Mammary epithelial cell (primary cell): ENCODE measurements around the gene C1orf198.

Experiments
- EZH2 ChIP-seq: IDR thresholded peaks from 2 replicates; pipeline ENCODE4 v1.6.1; 2012; ENCODE audit warnings: low read length, inconsistent platforms, borderline replicate concordance
- TF ChIP-seq, protein P1 (sequence below), 2 donors: IDR thresholded peaks in 1 of 2; conservative IDR thresholded peaks in 1 of 2; 2 replicates each; pipeline ENCODE4 v1.5.1; 2011 to 2012; ENCODE audit warnings: inconsistent platforms in 2 of 2, low read length in 2 of 2, mild to moderate bottlenecking in 2 of 2, control low read depth in 1 of 2, low read depth in 1 of 2; ENCODE audit not compliant: insufficient read depth in 1 of 2; ENCODE audit errors: extremely low read depth in 1 of 2

DNA sequence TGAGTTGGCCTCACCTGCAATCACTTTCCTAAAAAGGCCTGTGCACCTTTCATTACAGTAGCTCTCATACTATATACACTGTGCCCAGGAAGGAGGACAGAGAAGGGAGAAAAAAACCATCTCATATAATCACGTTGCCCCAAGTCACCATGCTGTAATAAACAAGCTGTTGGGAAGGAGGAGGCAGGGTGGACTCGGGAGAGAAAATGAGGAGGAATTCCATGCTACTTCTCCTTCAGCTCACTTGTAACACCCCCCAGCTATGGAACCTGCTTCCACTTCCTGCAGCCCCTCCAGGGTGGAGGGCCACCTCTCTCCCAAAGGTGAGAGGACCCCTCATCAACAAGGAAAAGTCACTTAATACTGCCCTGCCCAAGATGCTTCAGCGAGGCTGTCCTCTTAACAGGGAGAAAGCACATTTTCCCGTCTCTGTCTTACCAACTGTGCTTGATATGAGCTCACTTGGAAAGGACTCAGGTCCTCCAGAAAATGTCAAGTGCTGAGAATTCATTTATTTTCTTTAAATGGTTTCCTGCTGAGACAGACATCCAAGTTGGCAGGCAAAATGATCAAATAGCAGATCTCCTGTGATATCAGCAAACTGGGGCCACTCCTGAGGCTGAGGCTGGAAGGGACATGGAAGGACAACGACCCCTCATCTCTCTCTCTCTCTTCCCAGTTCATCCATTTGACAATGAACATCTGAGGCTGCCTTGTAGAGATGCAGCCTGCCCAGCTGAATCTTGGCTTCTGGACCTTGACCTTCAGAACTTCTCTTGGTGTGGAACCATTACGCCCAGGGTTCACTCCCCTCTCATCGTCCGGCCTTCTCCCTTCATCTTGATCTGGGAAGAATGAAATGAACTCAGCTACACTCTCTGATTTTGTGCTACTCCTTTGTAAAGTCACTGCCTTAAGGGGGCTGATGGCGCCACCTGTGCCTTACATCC, 67.2 kb downstream of the C1orf198 start:
- TF ChIP-seq, protein P1, sequence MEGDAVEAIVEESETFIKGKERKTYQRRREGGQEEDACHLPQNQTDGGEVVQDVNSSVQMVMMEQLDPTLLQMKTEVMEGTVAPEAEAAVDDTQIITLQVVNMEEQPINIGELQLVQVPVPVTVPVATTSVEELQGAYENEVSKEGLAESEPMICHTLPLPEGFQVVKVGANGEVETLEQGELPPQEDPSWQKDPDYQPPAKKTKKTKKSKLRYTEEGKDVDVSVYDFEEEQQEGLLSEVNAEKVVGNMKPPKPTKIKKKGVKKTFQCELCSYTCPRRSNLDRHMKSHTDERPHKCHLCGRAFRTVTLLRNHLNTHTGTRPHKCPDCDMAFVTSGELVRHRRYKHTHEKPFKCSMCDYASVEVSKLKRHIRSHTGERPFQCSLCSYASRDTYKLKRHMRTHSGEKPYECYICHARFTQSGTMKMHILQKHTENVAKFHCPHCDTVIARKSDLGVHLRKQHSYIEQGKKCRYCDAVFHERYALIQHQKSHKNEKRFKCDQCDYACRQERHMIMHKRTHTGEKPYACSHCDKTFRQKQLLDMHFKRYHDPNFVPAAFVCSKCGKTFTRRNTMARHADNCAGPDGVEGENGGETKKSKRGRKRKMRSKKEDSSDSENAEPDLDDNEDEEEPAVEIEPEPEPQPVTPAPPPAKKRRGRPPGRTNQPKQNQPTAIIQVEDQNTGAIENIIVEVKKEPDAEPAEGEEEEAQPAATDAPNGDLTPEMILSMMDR (conservative IDR thresholded peaks at IDR 0.05 in 1 of 2, IDR thresholded peaks at IDR 0.05 in 1 of 2; ENCODE audit: extremely low read depth in 1 of 2, insufficient read depth in 1 of 2, low read depth in 1 of 2, low read length in 2 of 2), result no peak
- TF ChIP-seq EZH2, result no peak
